CD14-positive monocyte (primary cell): ENCODE data around the gene CRIP2. TPM values are rescaled to one million over a fixed set of nuclear protein-coding genes. Genes with fewer than 3 reads are reported as not detected.

ENCODE experiments used
- DNase-seq, 3 donors: peaks; one replicate each; pipeline ENCODE4 v3.0.0-alpha.2; 2011 to 2022
- H2AFZ ChIP-seq: 2 replicates; pipeline ENCODE4 v1.6.0; 2012; ENCODE audit warnings: mild to moderate bottlenecking, low read depth, low read length, inconsistent platforms; ENCODE audit not compliant: insufficient read depth, poor library complexity, severe bottlenecking
- H3K27ac ChIP-seq, 2 donors: 1 replicate in 1 of 2; 2 replicates in 1 of 2; pipeline ENCODE4 v1.5.1; 2012 to 2013; ENCODE audit warnings: low read length in 2 of 2, control low read depth in 1 of 2, inconsistent platforms in 1 of 2, low read depth in 1 of 2, mild to moderate bottlenecking in 1 of 2
- H3K27me3 ChIP-seq, 2 donors: one replicate each; pipeline versions ENCODE4 v1.6.0 to v1.6.1; 2011 to 2013; ENCODE audit warnings: low read length in 2 of 2; ENCODE audit not compliant: control insufficient read depth in 2 of 2, insufficient read depth in 2 of 2
- H3K36me3 ChIP-seq, 2 donors: replicated peaks in 1 of 2; 1 replicate in 1 of 2; 2 replicates in 1 of 2; pipeline versions ENCODE4 v1.5.1 to v1.6.1; 2012 to 2013; ENCODE audit warnings: low read length in 2 of 2, control low read depth in 1 of 2, inconsistent platforms in 1 of 2, mild to moderate bottlenecking in 1 of 2; ENCODE audit not compliant: insufficient read depth in 2 of 2, control insufficient read depth in 1 of 2
- H3K4me1 ChIP-seq, 2 donors: 1 replicate in 1 of 2; 2 replicates in 1 of 2; pipeline versions ENCODE4 v1.5.1 to v1.6.1; 2012 to 2013; ENCODE audit warnings: low read length in 2 of 2, control low read depth in 1 of 2, inconsistent platforms in 1 of 2, mild to moderate bottlenecking in 1 of 2, moderate library complexity in 1 of 2; ENCODE audit not compliant: insufficient read depth in 2 of 2, control insufficient read depth in 1 of 2
- H3K4me2 ChIP-seq: replicated peaks from 2 replicates; pipeline ENCODE3; 2012; ENCODE audit warnings: low read length, moderate library complexity, mild to moderate bottlenecking; ENCODE audit not compliant: poor library complexity, severe bottlenecking; ENCODE audit errors: extremely low read depth
- H3K4me3 ChIP-seq, 3 experiments: fragments of 200-600 bp in 1 of 3; sonication (generic) in 1 of 3; replicated peaks in 1 of 3; 1 replicate in 2 of 3; 2 replicates in 1 of 3; pipeline ENCODE4 v1.5.1; 2011 to 2013; ENCODE audit warnings: low read length in 3 of 3, mild to moderate bottlenecking in 3 of 3, control low read depth in 2 of 3, low read depth in 2 of 3, inconsistent platforms in 1 of 3, moderate library complexity in 1 of 3
- H3K79me2 ChIP-seq: 2 replicates; pipeline ENCODE4 v1.6.0; 2012; ENCODE audit warnings: mild to moderate bottlenecking, control low read depth, inconsistent platforms, low read length, moderate library complexity; ENCODE audit not compliant: insufficient read depth
- H3K9ac ChIP-seq: 2 replicates; pipeline ENCODE4 v1.6.0; 2017; ENCODE audit warnings: low read length, mild to moderate bottlenecking; ENCODE audit not compliant: insufficient read depth, poor library complexity, severe bottlenecking
- H3K9me3 ChIP-seq, 2 donors: replicated peaks in 1 of 2; 1 replicate in 1 of 2; 2 replicates in 1 of 2; pipeline versions ENCODE4 v1.5.1 to v1.6.1; 2012 to 2013; ENCODE audit warnings: low read length in 2 of 2, control low read depth in 1 of 2; ENCODE audit not compliant: control insufficient read depth in 1 of 2, insufficient read depth in 1 of 2
- H4K20me1 ChIP-seq: 2 replicates; pipeline ENCODE4 v1.6.0; 2012; ENCODE audit warnings: mild to moderate bottlenecking, low read length, control low read depth, moderate library complexity; ENCODE audit not compliant: insufficient read depth
- H3K27ac Mint-ChIP-seq, 7 donors: one replicate each; pipeline ENCODE4 v1.8.0; 2020; ENCODE audit warnings: mild to moderate bottlenecking in 7 of 7, mixed read lengths in 7 of 7, moderate library complexity in 6 of 7, inconsistent platforms in 2 of 7
- H3K27me3 Mint-ChIP-seq, 3 donors: one replicate each; pipeline ENCODE4 v1.8.0; 2021 to 2022; ENCODE audit warnings: low read depth in 3 of 3, mild to moderate bottlenecking in 3 of 3, mixed read lengths in 3 of 3, moderate library complexity in 3 of 3, inconsistent platforms in 1 of 3
- H3K36me3 Mint-ChIP-seq, 2 donors: one replicate each; pipeline ENCODE4 v1.8.0; 2020; ENCODE audit warnings: mixed read lengths in 2 of 2, inconsistent platforms in 1 of 2, mild to moderate bottlenecking in 1 of 2
- H3K4me1 Mint-ChIP-seq: one replicate; pipeline ENCODE4 v1.8.0; 2020; ENCODE audit warnings: mild to moderate bottlenecking, mixed read lengths
- H3K4me3 Mint-ChIP-seq, 2 donors: one replicate each; pipeline ENCODE4 v1.8.0; 2020; ENCODE audit warnings: mild to moderate bottlenecking in 2 of 2, mixed read lengths in 2 of 2, moderate library complexity in 1 of 2
- H3K9me3 Mint-ChIP-seq, 7 donors: one replicate each; pipeline ENCODE4 v1.8.0; 2020 to 2022; ENCODE audit warnings: mixed read lengths in 7 of 7, mild to moderate bottlenecking in 6 of 7, moderate library complexity in 6 of 7, inconsistent platforms in 2 of 7
- CTCF ChIP-seq: fragments of 200-600 bp; IDR thresholded peaks from one replicate; pipeline ENCODE4 v1.8.0; 2022; ENCODE audit warnings: antibody characterized with exemption, mild to moderate bottlenecking
- WGBS: methylation state at CpG from one replicate; pipeline ENCODE4 v1.1.5; 2013; ENCODE audit warnings: missing lambda C conversion rate; ENCODE audit not compliant: insufficient coverage; 5-methylcytosine and 5-hydroxymethylcytosine counted together
- intact Hi-C, 2 donors: fragments of 100-400 bp; cut with micrococcal nuclease; formaldehyde crosslinking; loops; one replicate each; pipeline versions ENCODE4 v1.15.0 to v1.15.1; 2023
- polyA plus RNA-seq, 3 donors: library from polyadenylated mRNA; depleted of rRNA in 1 of 3; unstranded in 2 of 3; stranded (reverse) in 1 of 3; fragments of 300-500 nt in 2 of 3; fragments of >200 nt in 1 of 3; fragmentation: Illumina TruSeq in 2 of 3; gene quantifications; 1 replicate in 2 of 3; 2 replicates in 1 of 3; pipeline ENCODE4 v1.2.3, GENCODE V29; 2012 to 2021

CRIP2 gene
- polyA plus RNA-seq, 3 donors = 2.1 to 4.0 (median 3.3) TPM

- Histone ChIP-seq H3K79me2 (no peaks in the 10 kb centered on the region), H3K27ac (no peak overlapping the region), H3K9ac (no peak overlapping the region), H3K4me2 (no peak overlapping the region), H3K36me3 (peaks cover 68 to 75% of the 10 kb centered on the region in 2 donors), H3K4me3 (no peak overlapping the region), H4K20me1 (no peaks in the 10 kb centered on the region), H3K27me3 (no peaks in the 10 kb centered on the region), H3K4me1 (no peaks in the 10 kb centered on the region), H2AFZ (no peak overlapping the region), H3K9me3 (no peaks in the 10 kb centered on the region)
- Mint-ChIP-seq H3K27me3 (no peaks in the 10 kb centered on the region), H3K36me3 (peaks cover 37 to 64% of the 10 kb centered on the region in 2 donors), H3K4me3 (no peak overlapping the region), H3K27ac (no peak overlapping the region), H3K9me3 (no peaks in the 10 kb centered on the region), H3K4me1 (no peaks in the 10 kb centered on the region)
- no peak for DNase-seq
- no peak for TF ChIP-seq CTCF
- WGBS = 96% methylated on average over 19 of the region's 20 CpGs
- intact Hi-C loops = no loop called here
Measured at GRCh38 chr14:105465209-105466031, 9.2 kb upstream of the CRIP2 start.

GRCh38 chr14:105466531-105467248 is 7.9 kb upstream of the CRIP2 start:
- Histone ChIP-seq H3K9ac (no peak overlapping the region), H3K4me3 (no peak overlapping the region), H3K9me3 (no peaks in the 10 kb centered on the region), H3K4me1 (no peaks in the 10 kb centered on the region), H3K4me2 (no peak overlapping the region), H3K36me3 (peaks cover 59 to 63% of the 10 kb centered on the region in 2 donors), H3K27me3 (no peaks in the 10 kb centered on the region), H2AFZ (no peak overlapping the region), H3K79me2 (no peaks in the 10 kb centered on the region), H3K27ac (no peak overlapping the region), H4K20me1 (no peaks in the 10 kb centered on the region)
- Mint-ChIP-seq H3K4me1 (no peaks in the 10 kb centered on the region), H3K27me3 (no peaks in the 10 kb centered on the region), H3K4me3 (no peak overlapping the region), H3K27ac (no peak overlapping the region), H3K9me3 (no peaks in the 10 kb centered on the region), H3K36me3 (peaks cover 25 to 51% of the 10 kb centered on the region in 2 donors)
- 90% methylated on average over 25 of the region's 53 CpGs for WGBS
- no peak for TF ChIP-seq CTCF
- intact Hi-C loops = no loop called here
- DNase-seq = no peak
